ENCODE measurements around the gene AK3. TPM values are rescaled to one million over a fixed set of nuclear protein-coding genes. Genes with fewer than 3 reads are reported as not detected.
"Not testable (repeated sequence)": the region's sequence is repeated elsewhere in the genome, so short reads cannot be mapped to it uniquely, and the experiment has no call there.

The AK3 gene
- total RNA-seq, 2 experiments from 2014 or later: 19.9 to 20.9 TPM

DNA sequence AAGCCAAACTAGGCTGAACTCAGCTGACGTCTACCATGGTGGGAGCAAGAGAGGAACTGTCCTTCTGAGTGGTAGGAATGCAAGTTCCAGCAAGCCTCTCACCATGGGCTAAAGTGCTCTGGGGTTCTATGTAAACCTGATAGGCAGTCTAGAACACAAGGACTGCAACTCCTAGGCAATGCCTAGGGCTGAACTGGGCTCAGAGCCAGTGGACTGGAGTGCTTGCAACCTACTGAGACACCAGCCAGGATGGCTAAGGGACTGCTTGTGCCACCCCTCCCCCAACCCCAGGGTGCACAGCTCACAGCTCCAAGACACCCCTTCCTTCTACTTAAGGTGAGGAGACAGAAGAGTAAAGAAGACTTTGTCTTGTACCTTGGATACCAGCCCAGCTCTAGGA, 39.6 kb upstream of the AK3 start:
- ChIA-PET POLR2A (no interaction called here), CTCF (no interaction called here)
- H3K27me3 ChIP-seq (ENCODE audit: control insufficient read depth in 1 of 2, insufficient read depth in 2 of 2, low read length in 2 of 2): no peaks in the 10 kb centered on the region
- Mint-ChIP-seq H3K27me3 (peaks cover 8% of the 10 kb centered on the region), H3K9me3 (no peaks in the 10 kb centered on the region), H3K4me1 (ENCODE audit: low read depth) (no peaks in the 10 kb centered on the region), H3K27ac (no peak overlapping the region), H3K4me3 (no peak overlapping the region), H3K36me3 (ENCODE audit: low read depth) (no peaks in the 10 kb centered on the region)
- no peak for DNase-seq
- H3K9me3 ChIP-seq (ENCODE audit: control insufficient read depth in 1 of 2, insufficient read depth in 1 of 2, low read length in 2 of 2): no peaks in the 10 kb centered on the region
- no peaks in the 10 kb centered on the region for H3K4me1 ChIP-seq (ENCODE audit: insufficient read depth, low read length)
- TF ChIP-seq, protein P1, sequence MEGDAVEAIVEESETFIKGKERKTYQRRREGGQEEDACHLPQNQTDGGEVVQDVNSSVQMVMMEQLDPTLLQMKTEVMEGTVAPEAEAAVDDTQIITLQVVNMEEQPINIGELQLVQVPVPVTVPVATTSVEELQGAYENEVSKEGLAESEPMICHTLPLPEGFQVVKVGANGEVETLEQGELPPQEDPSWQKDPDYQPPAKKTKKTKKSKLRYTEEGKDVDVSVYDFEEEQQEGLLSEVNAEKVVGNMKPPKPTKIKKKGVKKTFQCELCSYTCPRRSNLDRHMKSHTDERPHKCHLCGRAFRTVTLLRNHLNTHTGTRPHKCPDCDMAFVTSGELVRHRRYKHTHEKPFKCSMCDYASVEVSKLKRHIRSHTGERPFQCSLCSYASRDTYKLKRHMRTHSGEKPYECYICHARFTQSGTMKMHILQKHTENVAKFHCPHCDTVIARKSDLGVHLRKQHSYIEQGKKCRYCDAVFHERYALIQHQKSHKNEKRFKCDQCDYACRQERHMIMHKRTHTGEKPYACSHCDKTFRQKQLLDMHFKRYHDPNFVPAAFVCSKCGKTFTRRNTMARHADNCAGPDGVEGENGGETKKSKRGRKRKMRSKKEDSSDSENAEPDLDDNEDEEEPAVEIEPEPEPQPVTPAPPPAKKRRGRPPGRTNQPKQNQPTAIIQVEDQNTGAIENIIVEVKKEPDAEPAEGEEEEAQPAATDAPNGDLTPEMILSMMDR (IDR thresholded peaks at IDR 0.05): no peak
- no peak for ATAC-seq (ENCODE audit: poor library complexity)
- intact Hi-C loops (cut with DNase I, micrococcal nuclease): no loop called here
- no peak overlapping the region for H3K27ac ChIP-seq (ENCODE audit: low read depth in 1 of 2, low read length in 2 of 2)
- H3K36me3 ChIP-seq (ENCODE audit: insufficient read depth, low read length): no peaks in the 10 kb centered on the region
- no peak overlapping the region for H3K4me3 ChIP-seq (ENCODE audit: low read length)

DNA sequence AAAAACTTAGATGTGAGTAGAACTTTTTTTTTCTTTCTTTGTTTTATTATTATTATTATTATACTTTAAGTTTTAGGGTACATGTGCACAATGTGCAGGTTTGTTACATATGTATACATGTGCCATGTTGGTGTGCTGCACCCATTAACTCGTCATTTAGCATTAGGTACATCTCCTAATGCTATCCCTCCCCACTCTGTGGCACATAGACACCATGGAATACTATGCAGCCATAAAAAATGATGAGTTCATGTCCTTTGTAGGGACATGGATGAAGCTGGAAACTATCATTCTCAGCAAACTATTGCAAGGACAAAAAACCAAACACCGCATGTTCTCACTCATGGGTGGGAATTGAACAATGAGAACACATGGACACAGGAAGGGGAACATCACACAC, 34.0 kb upstream of the AK3 start:
- H3K27me3 ChIP-seq (ENCODE audit: control insufficient read depth in 1 of 2, insufficient read depth in 2 of 2, low read length in 2 of 2); H3K4me3 Mint-ChIP-seq; intact Hi-C loops (cut with DNase I, micrococcal nuclease); H3K27ac ChIP-seq (ENCODE audit: low read depth in 1 of 2, low read length in 2 of 2); H3K9me3 ChIP-seq (ENCODE audit: control insufficient read depth in 1 of 2, insufficient read depth in 1 of 2, low read length in 2 of 2); H3K27me3 Mint-ChIP-seq; H3K4me1 Mint-ChIP-seq (ENCODE audit: low read depth); H3K36me3 ChIP-seq (ENCODE audit: insufficient read depth, low read length); DNase-seq; H3K4me1 ChIP-seq (ENCODE audit: insufficient read depth, low read length); H3K4me3 ChIP-seq (ENCODE audit: low read length); H3K9me3 Mint-ChIP-seq; H3K36me3 Mint-ChIP-seq (ENCODE audit: low read depth); POLR2A ChIA-PET; CTCF ChIA-PET; H3K27ac Mint-ChIP-seq; ATAC-seq (ENCODE audit: poor library complexity): not testable (repeated sequence)

DNA sequence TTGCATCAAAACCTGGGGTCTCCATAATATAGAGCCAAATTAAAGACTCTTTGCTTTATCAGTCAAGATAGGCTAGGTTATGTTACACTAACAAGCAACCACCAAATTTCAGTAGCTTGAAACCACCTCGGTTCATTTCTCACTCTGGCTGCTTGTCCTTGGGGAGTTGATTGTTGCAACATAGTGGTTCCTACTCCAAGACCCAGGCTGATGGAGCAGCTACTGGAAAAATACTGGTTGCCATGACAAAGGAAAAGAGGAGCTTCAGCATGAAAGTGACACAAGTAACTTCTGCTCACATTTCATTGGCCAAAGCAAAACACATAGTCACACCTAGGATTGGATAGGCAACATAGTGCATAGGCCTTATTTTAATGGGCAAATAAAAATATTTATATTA, 33.2 kb upstream of the AK3 start:
- no peaks in the 10 kb centered on the region for H3K27me3 ChIP-seq (ENCODE audit: control insufficient read depth in 1 of 2, insufficient read depth in 2 of 2, low read length in 2 of 2)
- no peaks in the 10 kb centered on the region for H3K36me3 Mint-ChIP-seq (ENCODE audit: low read depth)
- no peak overlapping the region for H3K27ac Mint-ChIP-seq
- intact Hi-C loops (cut with DNase I, micrococcal nuclease): no loop called here
- H3K4me3 ChIP-seq (ENCODE audit: low read length): no peak overlapping the region
- no peaks in the 10 kb centered on the region for H3K4me1 ChIP-seq (ENCODE audit: insufficient read depth, low read length)
- H3K9me3 Mint-ChIP-seq: no peaks in the 10 kb centered on the region
- DNase-seq (no peak), ATAC-seq (ENCODE audit: poor library complexity) (no peak)
- TF ChIP-seq, protein P1 (IDR thresholded peaks at IDR 0.05): no peak
- H3K4me3 Mint-ChIP-seq: no peak overlapping the region
- peaks cover 0 to 5% of the 10 kb centered on the region in 2 experiments for H3K9me3 ChIP-seq (ENCODE audit: control insufficient read depth in 1 of 2, insufficient read depth in 1 of 2, low read length in 2 of 2)
- H3K27me3 Mint-ChIP-seq: no peaks in the 10 kb centered on the region
- CTCF ChIA-PET: interaction anchor here (0.8 to 1.1 kb wide), 2 partner anchors 11 to 15 kb away, joined by 3 to 4 read pairs; no protein-coding TSS in a partner anchor
- POLR2A ChIA-PET: no interaction called here
- no peaks in the 10 kb centered on the region for H3K4me1 Mint-ChIP-seq (ENCODE audit: low read depth)
- no peak overlapping the region for H3K27ac ChIP-seq (ENCODE audit: low read depth in 1 of 2, low read length in 2 of 2)
- no peaks in the 10 kb centered on the region for H3K36me3 ChIP-seq (ENCODE audit: insufficient read depth, low read length)

DNA sequence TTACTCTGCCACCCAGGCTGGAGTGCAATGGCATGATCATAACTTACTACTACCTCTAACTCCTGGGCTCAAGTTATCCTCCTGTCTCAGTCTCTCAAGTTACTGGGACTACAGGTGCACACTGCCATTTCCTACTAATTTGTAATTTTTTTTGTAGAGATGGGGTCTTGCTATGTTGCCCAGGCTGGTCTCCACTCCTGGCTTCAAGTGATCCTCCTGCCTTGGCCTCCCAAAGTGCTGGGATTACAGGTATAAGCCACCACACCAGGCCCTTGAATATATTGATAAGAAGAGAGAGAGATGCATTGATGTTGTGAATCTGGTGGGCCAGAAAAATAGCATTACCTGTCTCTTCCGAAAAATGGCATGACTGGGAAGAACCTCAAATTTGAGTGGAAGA, 30.8 kb upstream of the AK3 start:
- Histone ChIP-seq H3K36me3 (ENCODE audit: insufficient read depth, low read length) (no peaks in the 10 kb centered on the region), H3K4me3 (ENCODE audit: low read length) (no peak overlapping the region), H3K27ac (ENCODE audit: low read depth in 1 of 2, low read length in 2 of 2) (no peak overlapping the region), H3K27me3 (ENCODE audit: control insufficient read depth in 1 of 2, insufficient read depth in 2 of 2, low read length in 2 of 2) (no peaks in the 10 kb centered on the region), H3K4me1 (ENCODE audit: insufficient read depth, low read length) (no peaks in the 10 kb centered on the region), H3K9me3 (ENCODE audit: control insufficient read depth in 1 of 2, insufficient read depth in 1 of 2, low read length in 2 of 2) (peaks cover 0 to 5% of the 10 kb centered on the region in 2 experiments)
- Mint-ChIP-seq H3K27me3 (no peaks in the 10 kb centered on the region), H3K4me1 (ENCODE audit: low read depth) (no peaks in the 10 kb centered on the region), H3K27ac (no peak overlapping the region), H3K36me3 (ENCODE audit: low read depth) (no peaks in the 10 kb centered on the region), H3K4me3 (no peak overlapping the region), H3K9me3 (no peaks in the 10 kb centered on the region)
- ChIA-PET POLR2A (no interaction called here), CTCF (no interaction called here)
- TF ChIP-seq, protein P1 (IDR thresholded peaks at IDR 0.05): no peak
- ATAC-seq (ENCODE audit: poor library complexity) (no peak), DNase-seq (no peak)
- intact Hi-C loops (cut with DNase I, micrococcal nuclease): no loop called here

All from CD4-positive, alpha-beta T cell (primary cell).